COLO668 (cell line): ENCODE results near the gene EPB41L2.
"Not testable (repeated sequence)": the region's sequence is repeated elsewhere in the genome, so short reads cannot be mapped to it uniquely, and the experiment has no call there.

Experiments
- DNase-seq: peaks from one replicate; lab custom pipeline; 2025; ENCODE audit not compliant: unreplicated experiment; lab: John Stamatoyannopoulos, UW

The EPB41L2 gene

GRCh38 chr6:130815200-130816071 lies 247.6 kb downstream of the EPB41L2 start:
- no peak for DNase-seq

DNA sequence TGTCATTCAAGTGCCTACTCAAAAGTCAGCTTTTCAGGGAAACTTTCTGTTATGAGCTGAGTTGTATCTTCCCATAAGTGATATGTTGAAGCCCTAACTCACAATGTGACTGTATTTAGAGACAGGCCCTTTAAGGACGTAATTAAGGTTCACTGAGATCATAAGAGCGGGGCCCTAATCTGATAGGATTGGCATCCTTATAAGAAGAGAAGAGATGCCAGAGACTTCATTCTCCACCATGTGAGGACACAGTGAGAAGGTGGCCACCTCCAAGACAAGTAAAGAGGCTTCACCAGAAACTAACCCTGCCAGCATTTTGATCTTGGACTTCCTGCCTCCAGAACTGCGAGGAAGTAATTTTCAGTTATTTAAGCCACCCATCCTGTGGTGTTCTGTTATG lies 248.5 kb downstream of the EPB41L2 start:
- no peak for DNase-seq

- no peak for DNase-seq
Observed at GRCh38 chr6:130811932-130812331, 251.1 kb downstream of the EPB41L2 start.

DNA sequence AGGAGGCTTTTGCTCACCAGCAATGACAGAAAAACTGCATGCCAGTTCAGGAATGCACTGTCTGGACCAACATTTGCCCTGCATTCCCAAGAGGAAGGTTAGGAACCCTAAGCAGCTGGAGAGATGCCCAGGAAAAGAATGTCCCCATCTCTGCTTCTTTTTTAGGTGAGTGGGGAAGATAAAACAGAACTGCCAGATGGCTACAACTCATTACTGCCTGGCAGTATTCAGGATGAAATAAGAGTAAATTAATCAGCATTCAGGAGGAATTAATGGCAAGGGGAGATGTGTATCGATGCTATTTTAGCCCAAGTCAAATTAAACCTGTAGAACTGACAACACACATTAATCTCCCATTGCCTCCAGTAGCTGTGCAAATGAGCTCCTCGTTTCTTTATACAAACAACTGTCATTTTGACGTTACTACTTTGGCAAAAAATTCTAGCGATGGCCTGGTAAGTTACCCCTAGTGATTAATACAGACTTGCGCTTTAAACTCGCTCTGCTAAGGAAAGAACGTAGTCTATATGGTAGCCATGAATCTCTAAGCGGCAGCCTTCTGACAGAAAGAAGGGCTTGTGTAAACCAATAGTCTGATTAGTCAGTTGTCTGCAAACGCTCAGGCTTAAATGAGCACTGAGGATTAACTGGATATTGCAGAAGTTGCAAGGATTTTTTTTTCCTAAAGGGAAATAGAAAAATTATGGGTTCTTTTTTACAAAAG lies 252.6 kb downstream of the EPB41L2 start:
- DNase-seq = no peak

DNA sequence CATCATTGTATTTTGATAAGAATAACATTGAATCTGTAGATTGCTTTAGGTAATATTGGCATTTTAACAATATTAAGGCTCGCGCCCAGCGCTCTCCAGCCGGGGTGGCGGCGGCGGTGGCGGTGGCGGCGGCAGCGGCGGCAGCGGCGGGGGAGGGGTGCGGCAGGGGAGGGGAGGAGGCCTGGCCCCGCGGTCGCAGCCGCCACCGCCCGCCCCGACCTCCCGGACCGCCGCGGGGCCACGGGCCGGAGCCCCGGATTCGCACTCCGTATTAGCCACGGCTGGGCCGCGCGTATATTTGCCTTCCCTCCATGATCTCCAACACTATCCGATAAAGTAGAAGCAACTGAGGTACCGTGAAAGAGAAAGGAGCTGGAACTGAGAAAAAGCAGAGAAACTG lies 261.7 kb downstream of the EPB41L2 start:
- not testable (repeated sequence) for DNase-seq

- no peak for DNase-seq
Observed at GRCh38 chr6:130797061-130797460, 266.0 kb downstream of the EPB41L2 start.

DNA sequence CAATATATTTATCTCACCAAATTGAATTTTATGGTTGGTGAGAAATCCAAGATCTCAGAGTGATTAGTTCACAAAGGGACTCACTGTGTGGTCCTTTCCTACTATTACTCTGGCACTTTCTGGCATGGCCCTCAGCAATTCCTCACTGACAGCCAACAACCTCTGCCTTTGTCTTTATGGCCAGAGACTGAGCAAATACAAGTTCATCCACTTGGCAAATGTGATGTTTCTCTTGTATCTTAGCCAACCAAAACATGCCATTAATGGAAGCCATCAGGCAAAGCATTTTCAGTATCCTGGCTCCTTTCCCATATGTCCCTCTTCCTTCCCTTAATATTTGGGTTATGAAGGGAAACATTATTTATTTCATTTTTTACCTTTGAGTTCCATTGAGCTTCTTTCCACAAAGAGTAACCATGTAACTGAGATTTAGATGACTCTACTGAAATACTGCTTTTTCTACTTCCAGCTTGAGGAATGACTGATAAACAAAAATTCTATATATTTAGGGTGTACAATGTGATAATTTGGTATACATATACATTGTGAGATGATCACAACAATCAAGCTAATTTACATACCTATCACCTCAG lies 266.6 kb downstream of the EPB41L2 start:
- no peak for DNase-seq

GRCh38 chr6:130794738-130795137 lies 268.3 kb downstream of the EPB41L2 start:
- no peak for DNase-seq

- DNase-seq = no peak
Observed at GRCh38 chr6:130794010-130794697, 268.9 kb downstream of the EPB41L2 start.
